Measurements from ENCODE around the gene SLC25A13. TPM values are rescaled to one million over a fixed set of nuclear protein-coding genes. Genes with fewer than 3 reads are reported as not detected.

SLC25A13 gene
- total RNA-seq, 2 experiments from 2014 or later = 12.6 to 14.5 TPM

DNA sequence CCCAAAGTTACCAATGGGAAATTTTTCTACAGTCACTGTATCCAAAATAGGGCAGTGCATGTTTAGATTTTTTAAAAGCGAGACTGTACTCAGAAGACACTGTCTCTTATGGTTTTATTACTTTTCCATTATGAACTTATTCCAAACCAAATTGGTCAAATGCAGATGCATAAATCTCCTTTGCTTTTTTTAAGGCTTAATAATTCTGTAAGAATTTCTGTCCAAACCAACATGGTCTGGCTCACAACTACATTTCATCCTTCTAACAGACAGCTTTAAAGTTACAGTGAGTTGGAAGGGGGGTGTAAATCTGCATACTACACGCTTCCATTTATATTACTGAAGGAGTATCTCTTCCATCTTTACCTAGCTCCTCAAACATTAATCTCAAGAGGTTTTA is 199.2 kb downstream of the SLC25A13 start:
- DNase-seq = no peak
- Mint-ChIP-seq H3K9me3 (no peaks in the 10 kb centered on the region), H3K4me1 (no peaks in the 10 kb centered on the region), H3K36me3 (peaks cover 7% of the 10 kb centered on the region), H3K27me3 (no peaks in the 10 kb centered on the region), H3K27ac (no peak overlapping the region), H3K4me3 (no peak overlapping the region)

DNA sequence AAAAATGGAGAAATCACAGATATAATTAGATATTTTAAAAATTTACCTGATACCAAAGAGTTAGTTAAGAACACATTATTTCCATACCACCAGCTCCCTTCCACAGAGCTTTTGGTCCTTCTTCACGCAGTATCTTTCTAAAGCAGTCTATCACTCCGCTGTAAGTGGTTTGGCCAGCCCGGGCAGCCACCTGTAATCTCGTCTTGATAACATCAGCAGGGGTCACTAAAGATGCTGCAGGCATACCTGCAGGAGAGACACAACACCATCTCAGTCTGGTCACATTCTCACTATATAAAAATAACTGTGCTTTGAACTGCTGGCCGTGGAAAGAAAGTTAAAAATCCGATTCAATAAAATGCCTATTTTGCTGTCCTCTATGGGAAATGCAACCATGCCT is 200.1 kb downstream of the SLC25A13 start:
- Mint-ChIP-seq H3K4me1 (no peaks in the 10 kb centered on the region), H3K9me3 (no peaks in the 10 kb centered on the region), H3K36me3 (peaks cover 6% of the 10 kb centered on the region), H3K27me3 (no peaks in the 10 kb centered on the region), H3K4me3 (no peak overlapping the region), H3K27ac (no peak overlapping the region)
- no peak for DNase-seq

DNA sequence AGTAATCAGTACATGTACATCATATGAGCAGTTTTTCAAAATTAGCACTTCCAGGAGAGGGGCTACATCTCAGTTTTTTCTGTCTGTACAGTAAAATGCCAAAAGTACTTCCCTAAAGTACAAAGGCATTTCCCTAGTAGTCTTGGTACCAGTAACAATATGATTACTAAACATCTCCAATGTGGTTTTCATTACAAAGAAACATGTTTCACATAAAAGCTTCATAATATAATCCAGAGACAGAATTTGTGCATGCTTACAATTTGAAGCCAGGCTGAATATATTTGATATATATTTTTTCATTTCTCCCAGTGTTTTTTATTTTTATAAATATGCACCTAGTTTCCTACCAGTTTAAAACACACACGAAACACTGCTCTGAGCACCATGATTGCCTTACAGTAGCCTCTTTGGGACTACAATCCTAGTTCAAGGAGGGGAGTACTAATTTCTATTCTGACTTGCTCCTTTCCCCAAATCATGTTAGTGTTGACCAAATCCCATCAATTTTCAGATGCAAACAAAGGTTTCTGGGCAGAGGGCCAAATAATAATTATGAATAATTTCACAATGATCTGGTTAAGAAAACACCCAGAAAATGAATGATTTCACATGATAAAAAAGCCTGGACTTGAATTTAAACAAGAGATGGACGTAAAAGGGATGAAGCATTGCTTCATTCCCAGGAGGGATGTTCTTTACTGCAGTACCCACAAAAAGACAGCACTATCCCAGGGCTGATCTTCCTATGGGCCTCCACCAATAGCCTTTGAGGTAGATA is 201.3 kb downstream of the SLC25A13 start:
- Mint-ChIP-seq H3K9me3 (no peaks in the 10 kb centered on the region), H3K4me1 (no peaks in the 10 kb centered on the region), H3K27me3 (no peaks in the 10 kb centered on the region), H3K27ac (no peak overlapping the region), H3K4me3 (no peak overlapping the region), H3K36me3 (peaks cover 6% of the 10 kb centered on the region)
- no peak for DNase-seq

DNA sequence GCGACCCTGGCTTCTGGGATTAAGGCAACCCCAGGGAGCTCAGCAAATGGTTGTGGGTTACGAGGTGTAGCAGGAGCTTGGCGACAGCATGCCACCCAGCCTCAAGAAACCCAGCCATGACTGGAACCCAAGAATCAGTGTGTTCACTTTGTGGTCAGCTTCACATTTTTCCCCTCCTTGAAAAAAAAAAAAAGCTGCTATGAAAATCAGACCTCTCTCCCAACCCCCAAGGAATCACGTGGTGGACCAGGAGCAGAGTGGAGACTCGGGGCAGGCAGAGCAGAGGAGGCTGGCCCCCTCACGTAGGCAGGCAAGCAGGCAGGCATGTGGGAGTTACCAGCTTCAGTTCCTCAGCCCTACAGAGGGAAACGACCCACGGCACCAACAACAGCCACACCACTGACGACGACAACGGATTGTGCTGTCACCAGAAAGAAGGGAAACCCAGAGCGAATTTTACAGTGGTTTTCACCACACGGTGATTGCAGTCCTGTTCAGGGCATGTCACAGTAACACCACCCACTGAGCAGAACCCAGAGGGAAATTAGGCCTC is 203.4 kb downstream of the SLC25A13 start:
- H3K27me3 Mint-ChIP-seq = peaks cover 6% of the 10 kb centered on the region
- DNase-seq = no peak
- no peaks in the 10 kb centered on the region for H3K9me3 Mint-ChIP-seq
- H3K27ac Mint-ChIP-seq = no peak overlapping the region
- peaks cover 6% of the 10 kb centered on the region for H3K36me3 Mint-ChIP-seq
- H3K4me1 Mint-ChIP-seq = no peaks in the 10 kb centered on the region
- H3K4me3 Mint-ChIP-seq = no peak overlapping the region

DNA sequence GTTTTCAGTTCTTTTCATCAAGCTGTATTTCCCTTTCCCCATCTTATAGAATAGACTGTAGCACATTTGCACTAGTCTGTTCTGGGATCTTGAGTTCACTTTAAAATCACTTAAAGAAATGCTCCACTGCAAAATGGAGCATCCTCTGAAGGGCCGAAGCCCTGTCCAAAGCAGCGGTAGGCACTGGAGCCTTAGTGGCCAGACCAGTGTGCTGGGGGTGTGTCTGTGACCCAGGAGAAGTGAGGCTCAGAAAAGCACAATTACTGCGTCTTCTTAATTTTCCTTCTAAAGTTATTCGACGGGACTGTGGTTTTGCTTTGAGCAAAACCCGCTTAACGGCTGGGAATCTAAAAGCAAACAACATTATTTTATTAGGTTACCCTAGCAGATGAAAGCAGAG is 205.7 kb downstream of the SLC25A13 start:
- Mint-ChIP-seq H3K4me1 (no peaks in the 10 kb centered on the region), H3K27me3 (peaks cover 21% of the 10 kb centered on the region), H3K9me3 (peaks cover 4% of the 10 kb centered on the region), H3K27ac (no peak overlapping the region), H3K36me3 (peaks cover 3% of the 10 kb centered on the region), H3K4me3 (no peak overlapping the region)
- no peak for DNase-seq

DNA sequence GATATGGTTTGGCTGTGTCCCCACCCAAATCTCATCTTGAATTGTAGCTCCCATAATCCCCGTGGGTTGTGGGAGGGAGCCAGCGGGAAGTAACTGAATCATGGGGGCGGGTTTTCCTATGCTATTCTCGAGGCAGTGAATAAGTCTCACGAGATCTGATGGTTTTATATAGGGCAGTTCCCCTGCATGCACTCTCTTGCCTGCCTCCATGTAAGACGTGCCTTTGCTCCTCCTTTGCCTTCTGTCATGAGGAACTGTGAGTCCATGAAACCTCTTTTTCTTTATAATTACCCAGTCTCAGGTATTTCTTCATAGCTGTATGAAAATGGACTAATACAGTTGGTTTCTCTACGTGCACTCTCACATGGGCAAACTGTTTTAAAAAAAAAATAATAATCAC is 207.7 kb downstream of the SLC25A13 start:
- Mint-ChIP-seq H3K36me3 (no peaks in the 10 kb centered on the region), H3K27me3 (peaks cover 24% of the 10 kb centered on the region), H3K27ac (no peak overlapping the region), H3K4me3 (no peak overlapping the region), H3K9me3 (peaks cover 5% of the 10 kb centered on the region), H3K4me1 (no peaks in the 10 kb centered on the region)
- no peak for DNase-seq

DNA sequence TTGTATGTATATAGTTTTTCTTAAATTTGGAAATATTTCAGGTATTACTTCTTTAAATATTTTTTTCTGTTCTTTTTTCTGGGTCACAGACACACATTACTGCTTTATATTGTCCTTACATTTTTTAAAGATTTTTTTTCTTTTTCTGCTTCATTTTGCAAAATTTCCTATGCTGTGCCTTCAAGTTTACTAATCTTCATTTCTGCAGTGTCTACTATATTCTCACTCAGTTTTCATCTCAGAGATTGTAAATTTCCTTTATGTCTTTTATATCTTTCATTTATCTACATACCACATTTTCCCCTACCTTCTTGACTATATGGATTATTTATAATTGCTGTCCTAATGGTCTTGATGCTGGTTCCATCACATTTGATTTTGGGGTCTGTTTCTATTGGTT is 210.5 kb downstream of the SLC25A13 start:
- Mint-ChIP-seq H3K36me3 (no peaks in the 10 kb centered on the region), H3K9me3 (peaks cover 5% of the 10 kb centered on the region), H3K4me3 (no peak overlapping the region), H3K27me3 (peaks cover 24% of the 10 kb centered on the region), H3K4me1 (no peaks in the 10 kb centered on the region), H3K27ac (no peak overlapping the region)
- no peak for DNase-seq

DNA sequence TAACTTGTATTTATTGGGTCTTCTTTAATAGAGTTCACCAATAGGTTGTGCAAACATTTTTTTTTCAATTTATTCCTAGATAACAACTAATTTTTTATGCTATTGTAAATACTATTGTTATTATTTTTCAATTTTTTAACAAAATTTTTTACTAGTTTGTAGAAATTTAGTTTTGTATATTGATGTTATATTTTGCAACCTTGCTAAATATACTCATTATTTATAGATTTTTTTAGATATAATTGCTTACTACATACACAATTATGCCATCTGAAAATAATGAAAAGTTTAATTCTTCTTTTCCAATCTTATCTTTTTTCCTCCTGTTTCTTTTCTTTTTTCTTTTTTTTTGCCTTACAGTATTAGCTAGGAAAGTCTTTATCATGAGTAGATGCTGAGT is 216.9 kb downstream of the SLC25A13 start:
- Mint-ChIP-seq H3K4me1 (no peaks in the 10 kb centered on the region), H3K36me3 (no peaks in the 10 kb centered on the region), H3K9me3 (peaks cover 1% of the 10 kb centered on the region), H3K27ac (no peak overlapping the region), H3K4me3 (no peak overlapping the region), H3K27me3 (peaks cover 4% of the 10 kb centered on the region)
- no peak for DNase-seq

DNA sequence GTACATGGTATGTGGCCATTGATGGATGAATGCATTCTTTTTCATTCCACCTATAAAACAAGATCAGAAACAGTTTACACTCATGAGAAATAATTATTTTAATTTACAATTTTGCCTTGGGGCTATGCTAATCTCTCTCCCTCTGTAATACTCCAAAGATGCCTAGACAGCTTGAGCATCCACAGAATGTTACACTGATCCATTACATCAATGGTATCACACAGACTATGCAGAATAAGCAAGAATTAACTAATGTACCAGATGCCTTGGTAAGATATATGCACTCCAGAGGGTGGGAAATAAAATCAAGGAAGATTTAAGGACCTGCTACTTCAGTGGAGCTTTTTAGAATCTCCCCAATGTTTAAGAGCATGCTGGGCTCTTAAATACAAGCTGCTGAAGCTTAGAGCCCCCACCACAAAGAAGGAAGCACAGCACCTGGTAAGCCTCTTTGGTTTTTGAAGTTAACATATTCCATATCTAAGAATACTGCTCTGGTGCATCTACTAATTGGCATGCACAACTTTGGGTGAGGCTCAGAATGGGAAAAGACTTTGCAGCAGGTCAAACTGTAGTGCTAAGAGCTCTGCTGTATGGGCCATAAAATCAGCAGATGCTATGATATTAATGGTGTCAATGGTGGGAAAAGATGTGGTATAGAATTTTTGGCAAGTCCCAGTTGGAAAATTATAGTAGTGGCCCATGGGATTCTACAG is 219.6 kb downstream of the SLC25A13 start:
- Mint-ChIP-seq H3K4me3 (no peak overlapping the region), H3K27ac (no peak overlapping the region), H3K4me1 (no peaks in the 10 kb centered on the region), H3K27me3 (peaks cover 10% of the 10 kb centered on the region), H3K36me3 (no peaks in the 10 kb centered on the region), H3K9me3 (peaks cover 1% of the 10 kb centered on the region)
- DNase-seq = no peak

DNA sequence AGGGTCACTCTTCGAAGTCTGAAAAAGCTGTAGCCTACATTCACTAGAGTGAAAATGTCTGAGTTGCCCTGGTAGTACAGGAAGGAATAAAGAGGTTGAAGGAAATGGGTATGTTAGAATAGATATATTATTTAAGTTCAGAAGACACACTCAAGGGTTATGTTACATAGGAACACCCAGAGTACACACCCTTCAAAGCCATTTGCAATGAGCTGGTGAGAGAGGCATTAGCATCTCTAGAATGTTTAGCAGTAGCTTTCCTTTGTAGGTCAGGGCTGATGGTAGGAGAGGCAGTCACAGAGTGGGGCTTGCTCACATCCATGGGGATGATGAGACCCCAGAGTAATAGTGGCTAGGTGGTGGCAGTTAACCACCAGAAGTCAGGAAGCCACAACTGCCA is 221.2 kb downstream of the SLC25A13 start:
- no peak overlapping the region for H3K4me3 Mint-ChIP-seq
- DNase-seq = no peak
- H3K4me1 Mint-ChIP-seq = no peaks in the 10 kb centered on the region
- no peaks in the 10 kb centered on the region for H3K36me3 Mint-ChIP-seq
- H3K9me3 Mint-ChIP-seq = peaks cover 1% of the 10 kb centered on the region
- H3K27me3 Mint-ChIP-seq = peaks cover 10% of the 10 kb centered on the region
- no peak overlapping the region for H3K27ac Mint-ChIP-seq

DNA sequence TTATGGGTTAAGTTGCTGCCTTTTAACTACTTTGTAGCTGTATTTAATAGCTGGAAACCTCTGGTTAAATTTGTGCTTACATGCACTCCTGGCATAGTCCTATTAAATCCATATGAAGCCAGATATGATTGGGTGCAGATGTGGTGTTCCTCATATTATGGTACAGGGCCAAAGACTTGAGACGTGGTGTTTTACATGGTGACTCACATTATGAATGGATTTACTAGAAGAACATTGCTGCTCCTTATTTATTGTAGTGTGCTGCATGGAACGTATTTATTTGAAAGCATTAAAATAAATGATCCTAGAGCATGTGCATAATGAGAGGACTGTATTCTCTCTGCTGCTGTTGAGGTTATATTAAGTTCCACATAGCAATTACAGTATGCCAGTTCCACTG is 224.1 kb downstream of the SLC25A13 start:
- Mint-ChIP-seq H3K36me3 (no peaks in the 10 kb centered on the region), H3K4me1 (no peaks in the 10 kb centered on the region), H3K27me3 (peaks cover 20% of the 10 kb centered on the region), H3K9me3 (peaks cover 1% of the 10 kb centered on the region), H3K27ac (no peak overlapping the region), H3K4me3 (no peak overlapping the region)
- no peak for DNase-seq

DNA sequence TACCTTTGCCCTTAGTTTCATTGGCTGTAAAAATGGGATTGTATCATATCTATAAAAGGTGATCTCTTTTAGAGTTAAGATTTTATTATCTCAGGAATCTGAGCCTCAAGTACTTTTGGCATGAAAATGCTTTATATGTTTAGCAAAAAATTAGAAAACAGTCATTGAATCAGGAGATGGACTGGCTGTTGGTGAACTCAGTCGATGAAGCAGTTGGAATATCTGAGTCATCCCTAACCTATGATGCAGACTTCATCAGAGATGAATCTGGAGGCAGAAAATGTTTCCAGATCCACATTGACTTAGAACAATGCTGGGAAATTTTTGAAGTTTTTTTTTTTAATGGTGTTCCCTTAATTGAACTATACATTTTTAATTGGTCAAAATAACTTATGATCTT is 228.5 kb downstream of the SLC25A13 start:
- H3K9me3 Mint-ChIP-seq = no peaks in the 10 kb centered on the region
- H3K4me3 Mint-ChIP-seq = no peak overlapping the region
- H3K27me3 Mint-ChIP-seq = peaks cover 37% of the 10 kb centered on the region
- H3K36me3 Mint-ChIP-seq = no peaks in the 10 kb centered on the region
- H3K27ac Mint-ChIP-seq = no peak overlapping the region
- DNase-seq = no peak
- no peaks in the 10 kb centered on the region for H3K4me1 Mint-ChIP-seq

DNA sequence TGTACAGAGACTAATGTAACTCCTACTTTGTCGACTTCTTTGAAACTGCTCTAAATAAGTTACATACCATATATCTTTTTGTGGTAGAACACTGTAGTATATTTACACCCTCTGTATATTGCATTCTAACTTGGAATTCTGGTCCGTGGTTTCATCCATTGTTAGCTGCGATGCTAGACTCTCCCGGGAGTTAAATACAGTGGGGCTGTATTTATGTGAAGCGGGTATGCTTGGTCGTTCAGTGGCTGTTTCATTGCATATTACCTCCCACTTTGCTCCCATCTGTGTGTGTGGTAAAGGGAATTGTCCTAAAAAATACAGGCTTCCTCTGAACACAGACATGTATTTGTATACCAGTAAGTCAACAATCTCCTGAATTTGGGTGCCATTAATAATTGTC is 231.1 kb downstream of the SLC25A13 start:
- Mint-ChIP-seq H3K4me3 (no peak overlapping the region), H3K4me1 (no peaks in the 10 kb centered on the region), H3K9me3 (no peaks in the 10 kb centered on the region), H3K27me3 (peaks cover 34% of the 10 kb centered on the region), H3K36me3 (no peaks in the 10 kb centered on the region), H3K27ac (no peak overlapping the region)
- no peak for DNase-seq

DNA sequence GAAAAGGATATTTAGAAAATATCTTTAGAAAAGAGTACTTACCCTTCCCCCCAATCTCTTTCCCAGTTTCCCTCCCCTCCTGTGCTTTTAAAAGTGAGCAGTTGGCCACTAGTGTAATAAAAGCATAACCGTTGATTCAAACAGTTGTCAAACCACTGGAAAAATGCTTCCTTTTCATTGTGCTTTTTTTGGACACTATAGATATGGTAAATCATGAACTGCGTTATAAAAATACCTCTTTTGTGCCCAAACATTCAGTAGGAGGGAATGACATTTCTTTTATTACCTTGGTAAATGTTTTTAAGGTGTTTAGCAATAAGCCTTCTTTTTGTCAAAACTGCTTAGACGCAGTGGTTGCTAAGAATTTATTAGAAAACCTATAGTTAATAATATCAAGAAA is 232.4 kb downstream of the SLC25A13 start:
- Mint-ChIP-seq H3K9me3 (no peaks in the 10 kb centered on the region), H3K27me3 (peaks cover 32% of the 10 kb centered on the region), H3K27ac (no peak overlapping the region), H3K4me1 (no peaks in the 10 kb centered on the region), H3K36me3 (no peaks in the 10 kb centered on the region), H3K4me3 (no peak overlapping the region)
- DNase-seq = no peak

DNA sequence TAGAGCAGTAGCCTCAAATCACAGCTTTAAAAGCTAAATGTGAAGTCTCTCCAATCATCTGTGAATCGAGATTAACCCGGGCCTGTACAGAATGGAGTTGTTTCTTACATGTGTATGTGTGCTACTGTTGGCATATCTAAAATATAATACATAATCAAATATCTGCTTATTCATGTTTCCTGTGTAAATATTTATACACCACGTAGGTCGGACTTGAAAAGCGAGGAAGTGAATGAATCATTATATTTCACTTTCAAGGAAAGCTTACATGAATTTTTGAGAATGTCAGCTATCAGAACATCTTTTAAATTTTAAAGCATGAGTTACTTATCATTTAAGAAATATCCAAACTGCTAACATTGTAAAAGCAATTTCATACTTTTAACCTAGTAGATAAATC is 233.3 kb downstream of the SLC25A13 start:
- DNase-seq = no peak
- no peaks in the 10 kb centered on the region for H3K36me3 Mint-ChIP-seq
- peaks cover 26% of the 10 kb centered on the region for H3K27me3 Mint-ChIP-seq
- H3K27ac Mint-ChIP-seq = no peak overlapping the region
- no peak overlapping the region for H3K4me3 Mint-ChIP-seq
- no peaks in the 10 kb centered on the region for H3K9me3 Mint-ChIP-seq
- no peaks in the 10 kb centered on the region for H3K4me1 Mint-ChIP-seq

DNA sequence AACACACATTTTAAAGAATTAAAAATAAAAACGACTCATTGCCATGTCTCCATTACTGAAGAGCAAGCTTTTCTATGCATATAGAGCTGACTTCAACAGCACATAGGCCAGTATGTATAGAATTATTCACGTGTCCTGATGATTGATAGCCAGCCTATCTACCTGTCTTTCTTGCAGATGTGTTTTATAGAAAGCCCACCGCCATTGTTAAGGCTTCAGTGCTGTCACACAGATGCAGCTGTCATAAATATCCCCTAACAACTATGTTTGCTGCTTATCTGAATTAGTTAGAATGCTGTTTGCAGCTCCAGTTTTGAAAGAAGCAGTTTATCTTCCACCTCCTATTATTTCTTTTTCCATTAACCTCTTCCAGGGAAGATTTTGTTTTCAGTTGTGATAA is 235.9 kb downstream of the SLC25A13 start:
- Mint-ChIP-seq H3K4me1 (no peaks in the 10 kb centered on the region), H3K27ac (no peak overlapping the region), H3K4me3 (no peak overlapping the region), H3K9me3 (no peaks in the 10 kb centered on the region), H3K27me3 (peaks cover 14% of the 10 kb centered on the region), H3K36me3 (no peaks in the 10 kb centered on the region)
- no peak for DNase-seq
